CD4-positive, alpha-beta T cell treated with Interferon gamma for 1 hour (primary cell): ENCODE data around the gene PSMD14.

Experiments used
- DNase-seq: peaks from one replicate; pipeline ENCODE4 v3.0.0-alpha.2; 2020

Gene PSMD14

DNA sequence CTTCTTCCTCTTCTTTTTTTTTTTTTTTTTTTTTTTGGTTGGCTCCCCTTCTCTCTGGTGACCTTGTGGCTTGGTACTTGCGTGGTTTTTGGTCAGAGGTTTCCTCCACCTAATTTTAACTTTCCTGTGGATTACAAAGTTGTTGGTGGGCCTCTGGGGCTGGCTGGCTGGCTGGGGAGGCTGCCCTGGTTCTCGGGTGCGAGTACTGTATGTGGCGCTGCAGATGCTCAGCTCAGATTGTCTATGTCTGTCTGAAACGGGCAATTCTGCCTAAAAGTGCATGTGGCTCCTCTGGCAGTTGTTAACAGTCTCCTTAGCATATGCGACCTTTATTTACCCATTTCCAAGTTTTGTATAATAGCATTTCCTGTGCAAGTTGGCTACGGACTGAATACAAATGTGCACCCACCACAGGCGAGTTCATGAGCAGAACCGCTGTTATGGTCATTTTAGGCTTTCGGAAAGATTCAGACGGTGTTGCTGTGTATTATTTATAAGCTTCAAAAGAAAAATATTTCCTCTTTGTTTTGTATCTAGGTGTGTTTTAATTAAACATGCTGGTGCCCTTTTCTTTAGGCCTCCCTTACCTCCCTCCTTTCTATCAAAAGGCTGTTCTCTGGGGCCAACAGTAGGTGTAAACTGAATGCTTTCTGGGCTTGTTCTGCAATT lies 112.3 kb downstream of the PSMD14 start:
- no peak for DNase-seq

DNA sequence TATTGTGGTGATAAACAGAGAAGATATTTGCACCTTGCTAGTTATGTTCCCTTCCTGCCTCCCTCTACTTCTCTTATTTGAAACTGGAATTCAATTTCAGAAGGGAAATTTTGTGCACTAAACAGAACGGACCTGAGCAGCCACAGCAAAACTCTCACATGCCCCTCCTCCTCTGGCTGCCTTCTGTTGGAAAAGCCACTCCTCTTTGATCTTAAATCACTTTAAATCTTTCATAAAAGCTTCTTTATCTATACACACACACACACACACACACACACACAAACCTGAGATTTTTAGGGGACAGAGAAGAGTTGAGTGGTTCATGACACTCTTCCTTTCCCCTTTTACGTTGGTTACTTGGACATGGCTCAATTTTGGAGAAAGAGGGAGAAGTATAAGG lies 113.5 kb downstream of the PSMD14 start:
- DNase-seq, result no peak

DNA sequence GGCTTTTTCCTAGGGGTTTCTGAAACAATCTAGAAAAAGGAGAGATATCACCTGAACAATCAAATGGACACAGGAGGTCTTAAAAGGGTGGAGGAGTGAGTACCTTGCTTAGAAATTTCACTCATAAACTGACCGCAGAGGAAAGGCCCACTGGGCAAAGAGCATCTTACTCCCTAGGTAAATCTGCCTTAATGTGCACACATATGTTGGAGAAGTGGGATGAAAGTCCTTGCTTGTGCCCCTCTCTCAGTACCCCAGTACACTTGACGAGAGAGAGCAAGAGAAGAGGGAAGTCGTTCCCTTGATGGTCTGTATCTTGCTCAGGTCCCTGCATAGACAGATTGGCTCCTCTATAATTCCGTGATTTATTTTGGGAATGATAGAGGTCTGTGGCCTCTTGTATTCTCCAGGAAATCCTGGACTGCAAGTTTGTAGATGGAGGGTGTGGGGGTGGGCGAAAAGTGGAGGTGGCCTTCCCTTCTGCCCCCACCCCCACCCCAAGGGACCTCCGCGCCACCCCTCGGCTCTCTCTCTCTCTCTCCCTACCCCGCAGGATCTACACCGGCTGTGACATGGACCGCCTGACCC lies 114.7 kb downstream of the PSMD14 start:
- no peak for DNase-seq

DNA sequence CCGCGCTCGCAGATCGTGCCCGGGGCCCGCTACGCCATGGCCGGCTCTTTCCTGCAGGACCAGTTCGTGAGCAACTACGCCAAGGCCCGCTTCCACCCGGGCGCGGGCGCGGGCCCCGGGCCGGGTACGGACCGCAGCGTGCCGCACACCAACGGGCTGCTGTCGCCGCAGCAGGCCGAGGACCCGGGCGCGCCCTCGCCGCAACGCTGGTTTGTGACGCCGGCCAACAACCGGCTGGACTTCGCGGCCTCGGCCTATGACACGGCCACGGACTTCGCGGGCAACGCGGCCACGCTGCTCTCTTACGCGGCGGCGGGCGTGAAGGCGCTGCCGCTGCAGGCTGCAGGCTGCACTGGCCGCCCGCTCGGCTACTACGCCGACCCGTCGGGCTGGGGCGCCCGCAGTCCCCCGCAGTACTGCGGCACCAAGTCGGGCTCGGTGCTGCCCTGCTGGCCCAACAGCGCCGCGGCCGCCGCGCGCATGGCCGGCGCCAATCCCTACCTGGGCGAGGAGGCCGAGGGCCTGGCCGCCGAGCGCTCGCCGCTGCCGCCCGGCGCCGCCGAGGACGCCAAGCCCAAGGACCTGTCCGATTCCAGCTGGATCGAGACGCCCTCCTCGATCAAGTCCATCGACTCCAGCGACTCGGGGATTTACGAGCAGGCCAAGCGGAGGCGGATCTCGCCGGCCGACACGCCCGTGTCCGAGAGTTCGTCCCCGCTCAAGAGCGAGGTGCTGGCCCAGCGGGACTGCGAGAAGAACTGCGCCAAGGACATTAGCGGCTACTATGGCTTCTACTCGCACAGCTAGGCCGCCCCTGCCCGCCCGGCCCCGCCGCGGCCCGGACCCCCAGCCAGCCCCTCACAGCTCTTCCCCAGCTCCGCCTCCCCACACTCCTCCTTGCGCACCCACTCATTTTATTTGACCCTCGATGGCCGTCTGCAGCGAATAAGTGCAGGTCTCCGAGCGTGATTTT lies 115.5 kb downstream of the PSMD14 start:
- no peak for DNase-seq

DNA sequence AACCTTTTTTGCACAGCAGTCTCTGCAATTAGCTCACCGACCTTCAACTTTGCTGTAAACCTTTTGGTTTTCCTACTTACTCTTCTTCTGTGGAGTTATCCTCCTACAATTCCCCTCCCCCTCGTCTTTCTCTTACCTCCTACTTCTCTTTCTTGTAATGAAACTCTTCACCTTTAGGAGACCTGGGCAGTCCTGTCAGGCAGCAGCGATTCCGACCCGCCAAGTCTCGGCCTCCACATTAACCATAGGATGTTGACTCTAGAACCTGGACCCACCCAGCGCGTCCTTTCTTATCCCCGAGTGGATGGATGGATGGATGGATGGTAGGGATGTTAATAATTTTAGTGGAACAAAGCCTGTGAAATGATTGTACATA lies 116.2 kb downstream of the PSMD14 start:
- DNase-seq, result no peak

DNA sequence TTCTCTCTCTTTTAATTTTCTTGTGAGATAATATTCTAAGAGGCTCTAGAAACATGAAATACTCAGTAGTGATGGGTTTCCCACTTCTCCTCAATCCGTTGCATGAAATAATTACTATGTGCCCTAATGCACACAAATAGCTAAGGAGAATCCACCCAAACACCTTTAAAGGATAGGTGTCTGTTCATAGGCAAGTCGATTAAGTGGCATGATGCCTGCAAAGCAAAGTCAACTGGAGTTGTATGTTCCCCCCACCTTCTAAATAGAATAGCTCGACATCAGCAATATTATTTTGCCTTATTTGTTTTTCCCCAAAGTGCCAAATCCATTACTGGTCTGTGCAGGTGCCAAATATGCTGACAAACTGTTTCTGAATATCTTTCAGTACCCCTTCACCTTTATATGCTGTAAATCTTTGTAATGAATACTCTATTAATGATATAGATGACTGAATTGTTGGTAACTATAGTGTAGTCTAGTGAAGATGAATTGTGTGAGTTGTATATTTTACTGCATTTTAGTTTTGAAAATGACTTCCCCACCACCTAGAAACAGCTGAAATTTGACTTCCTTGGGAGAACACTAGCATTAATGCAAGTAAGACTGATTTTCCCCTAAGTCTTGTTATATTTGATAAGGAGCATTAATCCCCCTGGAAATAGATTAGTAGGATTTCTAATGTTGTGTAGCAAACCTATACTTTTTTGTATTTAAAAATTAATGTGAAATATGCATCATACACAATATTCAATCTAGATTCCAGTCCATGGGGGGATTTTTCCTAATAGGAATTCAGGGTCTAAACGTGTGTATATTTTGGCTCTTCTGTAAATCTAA lies 116.9 kb downstream of the PSMD14 start:
- no peak for DNase-seq

DNA sequence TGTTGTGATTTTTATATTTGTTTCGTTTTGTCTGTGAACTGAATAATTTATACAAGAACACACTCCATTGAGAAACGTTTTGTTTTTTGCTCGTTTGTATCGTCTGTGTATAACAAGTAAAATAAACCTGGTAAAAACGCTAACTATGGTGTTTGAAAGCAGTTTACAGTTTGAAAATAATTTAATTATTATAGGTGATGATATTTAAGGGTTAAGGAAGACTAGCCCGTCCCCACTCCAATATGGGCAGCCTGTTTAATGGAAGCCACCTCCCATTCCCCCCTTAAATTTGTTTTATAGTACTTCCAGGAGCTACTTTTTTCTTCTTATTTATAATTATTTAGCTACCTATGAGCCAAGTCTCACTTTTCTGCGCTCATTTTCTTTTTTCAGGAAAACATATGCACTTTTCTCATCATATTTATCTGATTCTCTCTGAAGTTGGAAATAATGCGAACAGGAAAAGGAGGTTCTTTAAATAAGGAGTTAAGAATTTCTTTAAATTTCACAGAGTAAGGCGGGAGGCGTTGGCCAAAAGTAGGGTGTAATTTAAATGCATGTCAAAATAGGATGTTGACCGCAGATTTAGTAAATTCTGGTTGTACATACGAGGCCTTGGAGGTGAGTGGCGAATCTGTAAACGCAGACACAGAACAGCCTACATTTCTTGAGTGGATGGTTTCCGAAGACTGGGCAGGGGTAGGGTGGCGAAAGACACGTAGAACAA lies 117.7 kb downstream of the PSMD14 start:
- DNase-seq, result no peak

DNA sequence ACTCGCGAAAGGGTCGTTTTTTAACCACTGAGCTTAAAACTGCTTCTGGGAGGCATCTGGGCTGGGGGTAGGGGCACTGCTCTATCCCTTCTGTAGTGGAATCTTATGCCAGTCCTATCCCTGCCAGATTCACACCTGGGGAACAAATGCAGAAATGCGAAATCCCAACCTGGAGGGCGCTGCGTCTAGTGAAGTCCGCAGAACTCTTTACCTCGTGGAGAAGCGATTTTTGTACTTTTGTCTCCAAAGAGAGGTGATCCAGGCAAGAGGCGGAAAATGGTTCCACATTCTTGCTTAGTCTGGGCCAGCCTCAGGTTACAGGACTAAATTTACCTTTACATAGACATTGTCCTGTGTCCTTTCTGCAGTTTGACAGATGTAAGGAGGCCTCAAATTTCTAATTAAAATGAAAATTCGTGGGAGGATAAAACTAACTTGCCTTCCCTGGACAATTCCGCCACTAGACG lies 118.3 kb downstream of the PSMD14 start:
- no peak for DNase-seq

DNA sequence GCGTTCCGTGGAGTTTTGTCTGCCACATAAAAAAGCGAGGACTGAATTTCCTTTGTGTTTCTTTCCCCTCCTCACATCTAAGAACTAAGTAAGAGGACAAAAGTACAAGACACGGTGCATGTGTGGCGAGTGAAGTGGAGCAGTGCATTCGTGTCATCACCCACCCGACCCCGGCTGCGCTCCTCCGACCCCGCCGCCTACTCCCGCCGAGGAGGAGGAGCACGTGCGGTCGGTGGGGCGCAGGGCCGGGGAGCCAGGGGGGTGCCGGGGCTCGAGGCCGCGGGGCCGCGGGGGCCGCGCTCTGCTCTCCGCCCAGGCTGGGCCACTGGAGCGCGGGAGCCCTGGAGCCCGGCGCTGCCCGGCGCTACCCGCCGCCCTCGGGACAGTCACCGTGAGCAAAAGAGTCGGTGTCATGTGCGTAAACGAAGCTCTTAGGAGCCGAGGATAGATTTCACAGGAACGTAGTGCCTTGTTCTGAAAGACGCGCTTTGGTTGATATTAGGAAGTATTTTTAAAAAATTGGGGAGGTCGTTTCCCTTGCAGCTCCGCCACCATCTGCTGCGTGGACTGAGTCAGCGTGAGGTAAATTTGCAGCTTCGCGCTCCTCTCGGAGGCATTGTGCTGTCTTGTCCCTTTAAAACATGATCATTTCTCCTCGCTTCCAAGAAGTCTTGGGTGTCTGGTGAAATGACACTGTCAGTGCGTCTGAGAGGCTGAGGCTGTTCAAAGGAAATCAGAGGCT lies 118.9 kb downstream of the PSMD14 start:
- DNase-seq, result no peak

DNA sequence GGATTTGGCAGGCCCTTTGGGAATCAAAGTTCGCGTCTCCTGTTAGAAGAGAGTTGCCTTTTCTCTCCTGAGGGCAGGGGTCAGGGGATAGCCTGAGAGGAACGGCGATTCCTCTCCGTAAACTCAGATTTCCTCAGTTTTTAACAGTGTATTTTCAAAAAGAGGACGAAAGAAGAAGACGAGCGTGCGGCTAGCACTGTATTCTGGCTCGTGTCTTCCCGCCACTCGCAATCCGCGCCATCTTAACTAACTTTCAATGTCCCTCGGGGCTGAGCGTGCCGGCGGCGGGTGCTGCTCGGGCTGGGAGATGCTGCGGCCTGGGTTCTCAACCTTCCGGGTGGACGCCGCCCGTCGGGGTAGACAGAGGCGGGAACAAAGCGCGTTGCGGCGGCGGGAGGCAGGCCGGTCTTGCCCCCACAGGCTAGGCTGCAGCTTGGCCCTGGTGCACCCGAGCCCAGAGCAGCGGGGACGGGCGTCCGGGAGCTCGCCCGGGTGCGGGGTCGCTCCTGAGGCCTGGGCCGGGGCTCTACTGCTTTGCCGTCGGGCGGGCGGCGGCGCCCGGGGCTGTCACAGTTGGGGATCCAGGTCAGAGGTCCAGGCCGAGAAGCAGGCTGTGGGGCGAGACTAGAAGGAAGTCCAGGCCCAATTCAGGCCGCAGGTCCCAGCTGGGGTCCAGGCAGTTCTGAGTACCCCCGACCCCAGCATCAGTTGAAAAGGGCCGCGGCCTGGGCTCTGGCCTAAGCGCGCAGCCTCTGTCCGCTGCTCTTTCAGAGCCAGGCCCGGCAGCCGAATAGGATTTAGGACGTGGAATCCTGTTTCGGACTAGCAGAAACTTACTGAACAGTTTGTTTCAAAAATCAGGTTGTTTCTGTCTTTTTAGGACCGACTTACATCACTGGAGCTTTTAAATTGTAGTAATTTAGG lies 119.7 kb downstream of the PSMD14 start:
- DNase-seq, result no peak

DNA sequence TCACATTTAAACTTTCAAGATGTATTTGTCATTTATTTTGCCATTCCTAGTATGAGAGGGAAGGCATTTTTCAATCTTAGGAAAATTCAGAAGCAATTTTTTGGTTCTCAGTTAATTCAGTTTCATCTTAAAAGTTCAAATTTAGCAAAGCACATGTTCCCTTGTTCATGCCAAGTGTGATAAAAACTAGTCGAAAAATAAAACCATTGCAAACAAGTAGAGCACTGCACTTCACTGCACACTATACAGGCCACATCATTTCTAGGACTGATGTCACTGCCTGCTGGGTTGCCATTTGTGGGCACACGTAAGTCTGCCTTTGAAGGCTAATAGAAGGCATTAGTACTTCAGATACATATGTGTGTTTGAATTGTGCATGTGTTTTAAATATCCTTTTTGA lies 122.2 kb downstream of the PSMD14 start:
- no peak for DNase-seq

DNA sequence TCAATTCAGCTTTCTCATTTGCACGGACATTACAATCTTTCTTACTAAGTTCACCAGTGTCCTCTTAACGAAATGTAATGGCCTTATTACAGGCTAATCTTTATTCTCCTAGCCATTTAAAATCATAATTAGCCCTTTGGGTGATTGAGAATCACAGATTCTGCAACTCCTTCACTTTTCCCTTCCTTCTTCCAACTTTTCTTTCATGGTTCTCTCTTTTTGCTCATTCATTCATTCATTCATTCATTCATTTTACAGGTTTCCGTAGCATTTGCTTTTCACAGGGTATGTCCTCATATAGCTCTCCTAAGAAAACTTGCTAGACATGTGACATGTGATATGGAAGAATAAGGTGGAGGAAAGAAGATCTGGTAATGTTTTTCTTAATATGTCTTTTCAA lies 123.9 kb downstream of the PSMD14 start:
- no peak for DNase-seq

DNA sequence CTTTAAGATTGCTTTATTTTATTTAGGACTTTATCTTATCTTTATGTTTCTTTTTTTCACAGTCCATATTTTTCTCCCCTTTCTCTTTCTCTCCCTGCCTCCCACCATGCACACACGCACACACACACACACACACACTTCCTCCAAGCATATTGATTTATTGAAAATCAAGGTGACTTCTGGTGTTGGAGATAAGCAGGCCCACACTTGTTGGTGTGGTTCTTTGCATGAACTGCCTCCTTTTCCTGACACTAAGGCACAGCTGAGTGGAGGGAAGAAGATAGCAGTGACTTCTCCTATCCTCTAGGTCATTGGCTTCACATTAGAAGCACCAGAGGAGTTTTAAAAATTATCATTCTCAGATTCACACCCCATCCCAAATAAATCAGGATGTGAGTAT lies 125.9 kb downstream of the PSMD14 start:
- DNase-seq, result no peak

DNA sequence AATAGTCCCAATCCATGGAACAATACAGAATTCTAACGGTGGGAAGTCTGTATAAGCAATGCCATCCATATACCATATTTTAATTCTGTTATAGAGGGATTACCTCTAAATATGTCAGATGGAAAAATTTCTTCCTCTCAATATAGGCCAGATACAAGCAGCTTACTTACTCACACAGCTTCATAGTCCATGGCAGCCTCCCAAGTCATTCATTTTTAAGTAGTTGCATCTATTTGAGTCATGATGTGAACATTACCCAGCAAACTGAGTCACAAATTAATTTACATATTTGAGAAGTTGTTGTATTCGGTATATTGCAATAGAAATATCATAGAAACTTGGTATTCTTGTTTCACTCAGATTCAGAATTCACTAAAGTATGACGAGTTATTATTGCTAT lies 128.2 kb downstream of the PSMD14 start:
- no peak for DNase-seq

DNA sequence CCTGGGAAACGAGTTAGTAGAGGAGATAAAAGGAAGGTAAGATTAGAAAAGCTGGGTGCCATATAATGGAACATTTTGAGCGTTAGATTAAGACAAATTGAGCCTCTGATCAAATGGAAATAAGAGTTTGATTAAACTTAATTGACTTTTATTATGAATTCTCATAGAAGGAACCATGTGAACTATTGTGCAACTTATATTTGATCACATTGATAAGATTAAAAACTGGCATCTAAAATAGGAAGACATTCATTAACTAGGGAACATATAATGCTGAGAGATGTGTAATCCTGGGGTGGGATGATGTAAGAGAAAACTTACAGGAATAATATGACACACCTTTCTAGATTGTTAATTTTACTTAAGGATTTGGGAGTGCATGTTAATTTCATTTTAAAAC lies 130.4 kb downstream of the PSMD14 start:
- no peak for DNase-seq

DNA sequence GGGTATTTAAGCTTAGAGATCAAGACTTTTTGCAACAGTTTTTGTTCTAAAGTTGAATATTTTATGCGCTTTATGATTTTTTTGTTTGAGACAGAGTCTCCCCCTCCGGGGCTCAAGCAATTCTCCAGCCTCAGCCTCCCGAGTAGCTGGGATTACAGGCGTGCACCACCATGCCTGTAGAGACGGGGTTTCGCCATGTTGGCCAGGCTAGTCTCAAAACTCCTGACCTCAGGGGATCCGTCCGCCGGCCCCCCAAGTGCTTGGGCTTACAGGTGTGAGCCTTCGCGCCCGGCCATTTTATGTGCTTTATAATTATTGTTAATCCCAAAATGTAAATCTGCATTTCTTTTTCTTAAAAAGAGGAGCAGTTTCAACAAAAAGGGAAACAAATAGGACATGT lies 136.9 kb downstream of the PSMD14 start:
- no peak for DNase-seq

DNA sequence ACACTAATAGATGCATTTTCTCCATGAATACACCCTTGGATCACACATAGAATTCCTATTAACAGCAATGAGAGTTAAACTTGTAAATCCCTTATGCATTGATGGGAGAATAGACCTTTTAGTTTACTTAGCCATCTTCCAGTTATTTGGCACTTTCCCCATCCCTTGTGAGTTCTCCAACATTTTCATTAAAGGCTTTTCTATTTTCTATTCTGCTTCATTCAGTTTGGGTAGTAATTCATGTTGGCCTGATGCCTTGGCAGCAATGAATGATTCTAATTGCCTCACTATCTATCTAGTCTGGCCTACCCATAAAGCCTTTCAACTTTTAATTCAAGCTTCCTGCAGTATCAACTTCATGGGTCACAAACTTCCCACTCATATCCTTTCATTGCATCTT lies 140.2 kb downstream of the PSMD14 start:
- DNase-seq, result no peak
